ENCODE data around the gene TTC39B. TPM values are rescaled to one million over a fixed set of nuclear protein-coding genes. Genes with fewer than 3 reads are reported as not detected.
"Not testable (repeated sequence)": the region's sequence is repeated elsewhere in the genome, so short reads cannot be mapped to it uniquely, and the experiment has no call there.

TTC39B gene
- total RNA-seq, 1 donor from 2014 or later, result 49.2 TPM

GRCh38 chr9:15329539-15330109, 22.6 kb upstream of the TTC39B start:
- H3K27me3 ChIP-seq (ENCODE audit: low read depth), result no peaks in the 10 kb centered on the region
- no peak overlapping the region for H3K4me3 ChIP-seq
- intact Hi-C loops (cut with DNase I), result no loop called here
- no peak for DNase-seq
- TF ChIP-seq CTCF (IDR thresholded peaks at IDR 0.05), result no peak
- no peaks in the 10 kb centered on the region for H3K9me3 ChIP-seq
- H3K36me3 ChIP-seq, result no peaks in the 10 kb centered on the region
- peaks cover 14% of the 10 kb centered on the region for H3K4me1 ChIP-seq
- ATAC-seq, result no peak
- H3K27ac ChIP-seq, result no peak overlapping the region

GRCh38 chr9:15328946-15329345, 21.9 kb upstream of the TTC39B start:
- Histone ChIP-seq H3K4me1 (peaks cover 14% of the 10 kb centered on the region), H3K27me3 (ENCODE audit: low read depth) (no peaks in the 10 kb centered on the region), H3K9me3 (no peaks in the 10 kb centered on the region), H3K27ac (no peak overlapping the region), H3K4me3 (no peak overlapping the region), H3K36me3 (no peaks in the 10 kb centered on the region)
- ATAC-seq (no peak), DNase-seq (no peak)
- TF ChIP-seq CTCF (IDR thresholded peaks at IDR 0.05), result no peak
- intact Hi-C loops (cut with DNase I), result no loop called here

- DNase-seq; H3K4me1 ChIP-seq; ATAC-seq; intact Hi-C loops (cut with DNase I); H3K27me3 ChIP-seq (ENCODE audit: low read depth); H3K27ac ChIP-seq; H3K9me3 ChIP-seq; H3K36me3 ChIP-seq; H3K4me3 ChIP-seq: not testable (repeated sequence)
Measured at GRCh38 chr9:15322695-15323094, 15.7 kb upstream of the TTC39B start.

- H3K27me3 ChIP-seq (ENCODE audit: low read depth); intact Hi-C loops (cut with DNase I); DNase-seq; H3K36me3 ChIP-seq; H3K4me1 ChIP-seq; H3K9me3 ChIP-seq; H3K27ac ChIP-seq; ATAC-seq; H3K4me3 ChIP-seq: not testable (repeated sequence)
Measured at GRCh38 chr9:15319661-15320060, 12.6 kb upstream of the TTC39B start.

- DNase-seq (no peak), ATAC-seq (no peak)
- Histone ChIP-seq H3K36me3 (no peaks in the 10 kb centered on the region), H3K4me1 (no peaks in the 10 kb centered on the region), H3K9me3 (no peaks in the 10 kb centered on the region), H3K27ac (no peak overlapping the region), H3K4me3 (no peak overlapping the region), H3K27me3 (ENCODE audit: low read depth) (no peaks in the 10 kb centered on the region)
- no peak for TF ChIP-seq CTCF (IDR thresholded peaks at IDR 0.05)
- intact Hi-C loops (cut with DNase I), result no loop called here
Measured at GRCh38 chr9:15317836-15318235, 10.8 kb upstream of the TTC39B start.

GRCh38 chr9:15311607-15312006, 4.6 kb upstream of the TTC39B start:
- DNase-seq (no peak), ATAC-seq (no peak)
- no peaks in the 10 kb centered on the region for H3K9me3 ChIP-seq
- no peak overlapping the region for H3K27ac ChIP-seq
- intact Hi-C loops (cut with DNase I), result no loop called here
- no peaks in the 10 kb centered on the region for H3K4me1 ChIP-seq
- no peaks in the 10 kb centered on the region for H3K27me3 ChIP-seq (ENCODE audit: low read depth)
- no peak overlapping the region for H3K4me3 ChIP-seq
- TF ChIP-seq CTCF (IDR thresholded peaks at IDR 0.05), result no peak
- no peaks in the 10 kb centered on the region for H3K36me3 ChIP-seq
